IMR-90 (cell line): Measurements from ENCODE around the gene CARD19. TPM values are rescaled to one million over a fixed set of nuclear protein-coding genes. Genes with fewer than 3 reads are reported as not detected.

Experiments used
- ATAC-seq: fragments of 200-7000 bp; cut with Tn5 transposase; 2 replicates; pipeline ENCODE4 v1.9.1; 2020; ENCODE audit warnings: low read depth, mild to moderate bottlenecking, moderate library complexity
- BruUV-seq: library from RNA; stranded (reverse); fragments of 400-500 nt; replicated peaks from 2 replicates; lab custom pipeline; 2021; lab: Mats Ljungman, UMichigan
- CTCF ChIA-PET: fragments of 300-600 bp; formaldehyde crosslinking; extraction: SDS; loops from one replicate; lab custom pipeline; 2021; ENCODE audit warnings: antibody characterized with exemption; lab: Yijun Ruan, JAX
- POLR2A ChIA-PET: fragments of 300-600 bp; sonication (Branson Sonifier 250); formaldehyde crosslinking; loops from one replicate; lab custom pipeline; 2022; ENCODE audit warnings: antibody characterized with exemption; ENCODE audit not compliant: unreplicated experiment; lab: Charles Lee
- DNase-seq: peaks from one replicate; pipeline ENCODE4 v3.0.0; 2013
- H2AFZ ChIP-seq: replicated peaks from 2 replicates; pipeline ENCODE3; 2013; ENCODE audit warnings: low read length, mild to moderate bottlenecking; ENCODE audit not compliant: poor library complexity
- H2AK5ac ChIP-seq: 2 replicates; pipeline ENCODE4 v1.6.1; 2013; ENCODE audit warnings: low read depth, low read length, inconsistent platforms
- H2AK9ac ChIP-seq: replicated peaks from 2 replicates; pipeline ENCODE3; 2013; ENCODE audit warnings: mild to moderate bottlenecking, low read depth, low read length, moderate library complexity; ENCODE audit not compliant: poor library complexity
- H2BK120ac ChIP-seq: 2 replicates; pipeline ENCODE4 v1.6.1; 2013; ENCODE audit warnings: low read depth, low read length, inconsistent platforms
- H2BK15ac ChIP-seq: 3 replicates; pipeline ENCODE4 v1.6.1; 2013; ENCODE audit warnings: low read depth, low read length, inconsistent platforms
- H2BK20ac ChIP-seq: 2 replicates; pipeline ENCODE4 v1.6.1; 2013; ENCODE audit warnings: low read depth, mild to moderate bottlenecking, inconsistent platforms, low read length, moderate library complexity
- H2BK5ac ChIP-seq: 2 replicates; pipeline ENCODE4 v1.6.1; 2013; ENCODE audit warnings: mild to moderate bottlenecking, low read depth, low read length, inconsistent platforms; ENCODE audit not compliant: poor library complexity, severe bottlenecking
- H3K14ac ChIP-seq: replicated peaks from 2 replicates; pipeline ENCODE4 v1.6.1; 2013; ENCODE audit warnings: low read depth, low read length, inconsistent platforms
- H3K18ac ChIP-seq: 2 replicates; pipeline ENCODE4 v1.6.1; 2013; ENCODE audit warnings: low read depth, low read length, control low read depth
- H3K23ac ChIP-seq: 2 replicates; pipeline ENCODE4 v1.6.1; 2013; ENCODE audit warnings: low read depth, low read length, inconsistent platforms
- H3K27ac ChIP-seq: 2 replicates; pipeline ENCODE4 v1.5.1; 2013; ENCODE audit warnings: mild to moderate bottlenecking, control low read depth, low read length; ENCODE audit not compliant: insufficient read depth
- H3K27me3 ChIP-seq: 2 replicates; pipeline ENCODE4 v1.6.1; 2013; ENCODE audit warnings: low read length; ENCODE audit not compliant: control insufficient read depth, insufficient read depth
- H3K36me3 ChIP-seq: 2 replicates; pipeline ENCODE4 v1.6.1; 2013; ENCODE audit warnings: low read length, mixed read lengths; ENCODE audit not compliant: control insufficient read depth, insufficient read depth
- H3K4ac ChIP-seq: 2 replicates; pipeline ENCODE4 v1.6.1; 2013; ENCODE audit warnings: low read depth, low read length, inconsistent platforms
- H3K4me1 ChIP-seq: 2 replicates; pipeline ENCODE4 v1.6.1; 2013; ENCODE audit warnings: low read length, mixed read lengths; ENCODE audit not compliant: control insufficient read depth, insufficient read depth
- H3K4me2 ChIP-seq: 2 replicates; pipeline ENCODE4 v1.6.1; 2013; ENCODE audit warnings: low read depth, mild to moderate bottlenecking, control low read depth, low read length, moderate library complexity
- H3K4me3 ChIP-seq: 2 replicates; pipeline ENCODE4 v1.5.1; 2013; ENCODE audit warnings: low read depth, mild to moderate bottlenecking, control low read depth, low read length, moderate library complexity; ENCODE audit not compliant: insufficient read depth
- H3K56ac ChIP-seq: 2 replicates; pipeline ENCODE4 v1.6.1; 2013; ENCODE audit warnings: low read length, inconsistent platforms; ENCODE audit not compliant: insufficient read depth; ENCODE audit errors: extremely low read depth
- H3K79me1 ChIP-seq, 2 experiments: 2 replicates each; pipeline ENCODE4 v1.6.1; 2013; ENCODE audit warnings: low read length in 2 of 2, inconsistent platforms in 1 of 2, low read depth in 1 of 2
- H3K9ac ChIP-seq: 2 replicates; pipeline ENCODE4 v1.6.1; 2013; ENCODE audit warnings: low read depth, low read length, control low read depth
- H3K9me1 ChIP-seq: 2 replicates; pipeline ENCODE4 v1.6.1; 2013; ENCODE audit warnings: low read length, inconsistent platforms; ENCODE audit not compliant: insufficient read depth
- H3K9me3 ChIP-seq: 2 replicates; pipeline ENCODE4 v1.6.1; 2013; ENCODE audit warnings: low read length; ENCODE audit not compliant: control insufficient read depth, insufficient read depth
- H4K20me1 ChIP-seq: 2 replicates; pipeline ENCODE4 v1.6.1; 2013; ENCODE audit warnings: low read length, inconsistent platforms; ENCODE audit not compliant: insufficient read depth
- H4K5ac ChIP-seq: 2 replicates; pipeline ENCODE4 v1.6.1; 2013; ENCODE audit warnings: mild to moderate bottlenecking, low read depth, low read length, control low read depth
- H4K8ac ChIP-seq, 2 experiments: 2 replicates each; pipeline ENCODE4 v1.6.1; 2013; ENCODE audit warnings: low read depth in 2 of 2, low read length in 2 of 2, control low read depth in 1 of 2, inconsistent platforms in 1 of 2
- H4K91ac ChIP-seq: 2 replicates; pipeline ENCODE4 v1.6.1; 2013; ENCODE audit warnings: low read depth, low read length, inconsistent platforms; ENCODE audit not compliant: insufficient read depth
- CHD1 ChIP-seq: IDR thresholded peaks from 2 replicates; pipeline ENCODE4 v1.6.1; 2012; ENCODE audit warnings: low read depth, low read length, improper control_type of control experiment
- FOS ChIP-seq: fragments of 150-350 bp; IDR thresholded peaks from 2 replicates; pipeline ENCODE4 v1.6.1; 2016; ENCODE audit warnings: low read depth, low read length
- MAZ ChIP-seq: IDR thresholded peaks from 2 replicates; pipeline ENCODE4 v1.6.1; 2012; ENCODE audit warnings: low read depth, mild to moderate bottlenecking, low read length, improper control_type of control experiment, moderate library complexity, borderline replicate concordance
- POLR2A ChIP-seq: IDR thresholded peaks from 2 replicates; pipeline ENCODE4 v1.6.1; 2012; ENCODE audit warnings: mild to moderate bottlenecking, low read depth, low read length
- RAD21 ChIP-seq: IDR thresholded peaks from 2 replicates; pipeline ENCODE4 v1.6.1; 2012; ENCODE audit warnings: low read length, improper control_type of control experiment
- RCOR1 ChIP-seq: IDR thresholded peaks from 2 replicates; pipeline ENCODE4 v1.6.1; 2012; ENCODE audit warnings: mild to moderate bottlenecking, low read length, improper control_type of control experiment; ENCODE audit not compliant: insufficient replicate concordance
- SMC3 ChIP-seq: fragments of 150-350 bp; IDR thresholded peaks from 2 replicates; pipeline ENCODE4 v1.6.1; 2016; ENCODE audit warnings: low read depth, mild to moderate bottlenecking, antibody characterized with exemption, low read length, moderate library complexity
- USF2 ChIP-seq: fragments of 150-350 bp; IDR thresholded peaks from 2 replicates; pipeline ENCODE4 v1.6.1; 2017; ENCODE audit warnings: mild to moderate bottlenecking, antibody characterized with exemption, low read length, low read depth
- WGBS, 2 experiments: methylation state at CpG; one replicate each; pipeline versions ENCODE4 v1.1.5 to v1.1.7; 2013; ENCODE audit warnings: missing lambda C conversion rate in 2 of 2; ENCODE audit not compliant: insufficient read length in 1 of 2; ENCODE audit errors: extremely low coverage in 2 of 2; 5-methylcytosine and 5-hydroxymethylcytosine counted together
- dilution Hi-C: fragments of 300-500 bp; cut with HindIII; formaldehyde crosslinking; loops from one replicate; pipeline ENCODE4 v1.14.3; 2018; ENCODE audit warnings: low sequenced_read_pairs; ENCODE audit not compliant: unreplicated experiment
- in situ Hi-C: fragments of 300-500 bp; cut with MboI; formaldehyde crosslinking; loops from 3 replicates; pipeline ENCODE4 v1.14.3; 2019; ENCODE audit warnings: low sequenced_read_pairs, inconsistent platforms, mixed read lengths
- intact Hi-C: fragments of 100-400 bp; cut with micrococcal nuclease; formaldehyde crosslinking; loops from 2 replicates; pipeline ENCODE4 v1.10.0; 2022
- polyA plus RNA-seq, 3 experiments: library from polyadenylated mRNA; depleted of rRNA; stranded (reverse); fragments of >200 nt; gene quantifications; 2 replicates each; pipeline ENCODE4 v1.2.3, GENCODE V29; 2012; ENCODE audit warnings: low replicate concordance in 1 of 3
- total RNA-seq: library from RNA; depleted of rRNA; stranded (reverse); fragments of >200 nt; gene quantifications from 2 replicates; pipeline ENCODE4 v1.2.3, GENCODE V29; 2012

The CARD19 gene
- total and polyA plus RNA-seq, 2 of the 4 experiments (the other 2 are of a cell fraction): 17.4 to 111 TPM

GRCh38 chr9:93112864-93113389 is 16.9 kb downstream of the CARD19 start:
- Histone ChIP-seq H2AK5ac (no peak overlapping the region), H4K5ac (no peak overlapping the region), H3K4me1 (peaks cover 6% of the 10 kb centered on the region), H2BK15ac (no peak overlapping the region), H3K4me3 (no peak overlapping the region), H2BK5ac (no peak overlapping the region), H3K4me2 (no peak overlapping the region), H3K23ac (no peak overlapping the region), H3K27ac (no peak overlapping the region), H2BK20ac (no peak overlapping the region), H2AFZ (no peak overlapping the region), H2AK9ac (no peak overlapping the region), H4K91ac (no peak overlapping the region), H3K9ac (no peak overlapping the region), H3K56ac (no peak overlapping the region), H3K9me3 (no peaks in the 10 kb centered on the region), H3K4ac (no peak overlapping the region), H3K79me1 (peaks cover 3 to 9% of the 10 kb centered on the region in 2 experiments; a peak in 2 of 4 replicates), H4K20me1 (peaks cover 13% of the 10 kb centered on the region), H3K18ac (no peak overlapping the region), H3K27me3 (no peaks in the 10 kb centered on the region), H3K9me1 (peaks cover 4% of the 10 kb centered on the region; the same call in 1 of the 2 replicates), H2BK120ac (no peak overlapping the region), H4K8ac (no peak overlapping the region), H3K14ac (no peak overlapping the region), H3K36me3 (peaks cover 24% of the 10 kb centered on the region)
- DNase-seq (no peak), ATAC-seq (no peak)
- CTCF ChIA-PET: no interaction called here
- TF ChIP-seq MAZ: no peak
- no peak for TF ChIP-seq RAD21
- no peak for TF ChIP-seq FOS
- no peak for TF ChIP-seq SMC3
- no peak for TF ChIP-seq USF2
- TF ChIP-seq CHD1: no peak
- TF ChIP-seq RCOR1: no peak
- TF ChIP-seq POLR2A: no peak
- POLR2A ChIA-PET: no interaction called here
- dilution Hi-C loops (no loop called here), in situ Hi-C loops (loop anchor here (10.0 to 25.0 kb wide), 2 partner anchors 342 to 449 kb away; partner anchors contain the start of genes FAM120A and FAM120AOS), intact Hi-C loops (no loop called here)
- 60% methylated on average over 2 of the region's 13 CpGs; no CpG with 5 or more reads in 1 of the 2 experiments for WGBS, 2 experiments
- no TSS peak for BruUV-seq
